Panc1 (cell line): ENCODE measurements around the gene TFAP2A.

Experiments
- POLR2AphosphoS5 ChIP-seq: IDR thresholded peaks from 2 replicates; pipeline ENCODE4 v1.6.1; 2012; ENCODE audit warnings: mild to moderate bottlenecking, low read depth, low read length, moderate library complexity
- TF ChIP-seq, protein P1 (sequence below): fragments of 450-650 bp; IDR thresholded peaks from 2 replicates; pipeline ENCODE4 v1.5.1; 2017; ENCODE audit warnings: mild to moderate bottlenecking
- TF ChIP-seq, protein P2 (sequence below), 2 experiments: IDR thresholded peaks; 2 replicates each; pipeline ENCODE4 v1.6.1; 2011 to 2012; ENCODE audit warnings: low read depth in 2 of 2, control low read depth in 1 of 2, low read length in 1 of 2, mild to moderate bottlenecking in 1 of 2, moderate library complexity in 1 of 2; ENCODE audit not compliant: insufficient read depth in 1 of 2

DNA sequence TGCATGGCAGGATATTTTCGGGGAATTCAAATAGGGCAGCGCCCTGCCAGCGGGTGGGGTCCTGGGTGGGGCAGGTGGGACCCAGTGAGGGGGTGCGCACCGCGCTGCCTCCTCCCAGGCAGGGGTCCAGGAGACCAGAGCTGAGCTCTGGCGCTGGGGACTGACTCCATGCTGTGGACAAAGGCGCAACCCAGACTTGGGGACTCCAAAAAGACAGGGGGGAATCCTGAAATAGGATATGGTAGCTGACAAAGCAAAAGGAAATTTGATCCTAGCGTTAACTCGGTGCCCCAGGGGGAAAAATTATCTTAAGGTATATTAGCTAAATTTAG lies 23.6 kb downstream of the TFAP2A start:
- TF ChIP-seq, protein P1, sequence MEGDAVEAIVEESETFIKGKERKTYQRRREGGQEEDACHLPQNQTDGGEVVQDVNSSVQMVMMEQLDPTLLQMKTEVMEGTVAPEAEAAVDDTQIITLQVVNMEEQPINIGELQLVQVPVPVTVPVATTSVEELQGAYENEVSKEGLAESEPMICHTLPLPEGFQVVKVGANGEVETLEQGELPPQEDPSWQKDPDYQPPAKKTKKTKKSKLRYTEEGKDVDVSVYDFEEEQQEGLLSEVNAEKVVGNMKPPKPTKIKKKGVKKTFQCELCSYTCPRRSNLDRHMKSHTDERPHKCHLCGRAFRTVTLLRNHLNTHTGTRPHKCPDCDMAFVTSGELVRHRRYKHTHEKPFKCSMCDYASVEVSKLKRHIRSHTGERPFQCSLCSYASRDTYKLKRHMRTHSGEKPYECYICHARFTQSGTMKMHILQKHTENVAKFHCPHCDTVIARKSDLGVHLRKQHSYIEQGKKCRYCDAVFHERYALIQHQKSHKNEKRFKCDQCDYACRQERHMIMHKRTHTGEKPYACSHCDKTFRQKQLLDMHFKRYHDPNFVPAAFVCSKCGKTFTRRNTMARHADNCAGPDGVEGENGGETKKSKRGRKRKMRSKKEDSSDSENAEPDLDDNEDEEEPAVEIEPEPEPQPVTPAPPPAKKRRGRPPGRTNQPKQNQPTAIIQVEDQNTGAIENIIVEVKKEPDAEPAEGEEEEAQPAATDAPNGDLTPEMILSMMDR: no peak
- TF ChIP-seq, protein P2, sequence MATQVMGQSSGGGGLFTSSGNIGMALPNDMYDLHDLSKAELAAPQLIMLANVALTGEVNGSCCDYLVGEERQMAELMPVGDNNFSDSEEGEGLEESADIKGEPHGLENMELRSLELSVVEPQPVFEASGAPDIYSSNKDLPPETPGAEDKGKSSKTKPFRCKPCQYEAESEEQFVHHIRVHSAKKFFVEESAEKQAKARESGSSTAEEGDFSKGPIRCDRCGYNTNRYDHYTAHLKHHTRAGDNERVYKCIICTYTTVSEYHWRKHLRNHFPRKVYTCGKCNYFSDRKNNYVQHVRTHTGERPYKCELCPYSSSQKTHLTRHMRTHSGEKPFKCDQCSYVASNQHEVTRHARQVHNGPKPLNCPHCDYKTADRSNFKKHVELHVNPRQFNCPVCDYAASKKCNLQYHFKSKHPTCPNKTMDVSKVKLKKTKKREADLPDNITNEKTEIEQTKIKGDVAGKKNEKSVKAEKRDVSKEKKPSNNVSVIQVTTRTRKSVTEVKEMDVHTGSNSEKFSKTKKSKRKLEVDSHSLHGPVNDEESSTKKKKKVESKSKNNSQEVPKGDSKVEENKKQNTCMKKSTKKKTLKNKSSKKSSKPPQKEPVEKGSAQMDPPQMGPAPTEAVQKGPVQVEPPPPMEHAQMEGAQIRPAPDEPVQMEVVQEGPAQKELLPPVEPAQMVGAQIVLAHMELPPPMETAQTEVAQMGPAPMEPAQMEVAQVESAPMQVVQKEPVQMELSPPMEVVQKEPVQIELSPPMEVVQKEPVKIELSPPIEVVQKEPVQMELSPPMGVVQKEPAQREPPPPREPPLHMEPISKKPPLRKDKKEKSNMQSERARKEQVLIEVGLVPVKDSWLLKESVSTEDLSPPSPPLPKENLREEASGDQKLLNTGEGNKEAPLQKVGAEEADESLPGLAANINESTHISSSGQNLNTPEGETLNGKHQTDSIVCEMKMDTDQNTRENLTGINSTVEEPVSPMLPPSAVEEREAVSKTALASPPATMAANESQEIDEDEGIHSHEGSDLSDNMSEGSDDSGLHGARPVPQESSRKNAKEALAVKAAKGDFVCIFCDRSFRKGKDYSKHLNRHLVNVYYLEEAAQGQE (IDR thresholded peaks at IDR 0.05; ENCODE audit: insufficient read depth in 1 of 2, low read depth in 2 of 2, low read length in 1 of 2): no peak
- no peak for TF ChIP-seq POLR2AphosphoS5
